Activated CD8-positive, alpha-beta memory T cell treated with anti-CD3 and anti-CD28 coated beads, Interleukin-2, amount 10 ng/mL, durations not matched to agents 7 days and 5 days (primary cell): ENCODE results near the gene DSTYK. TPM values are rescaled to one million over a fixed set of nuclear protein-coding genes. Genes with fewer than 3 reads are reported as not detected.

ENCODE experiments used
- ATAC-seq: fragments of 150-1000 bp; cut with Tn5 transposase; one replicate; pipeline ENCODE4 v1.10.0; 2021; ENCODE audit warnings: moderate library complexity
- CTCF ChIA-PET: fragments of 350-600 bp; sonication (Branson Sonifier 250); formaldehyde crosslinking; loops from one replicate; lab custom pipeline; 2021; ENCODE audit warnings: antibody characterized with exemption; lab: Charles Lee
- DNase-seq: peaks from one replicate; pipeline ENCODE4 v3.0.0-alpha.2; 2020
- H3K27ac Mint-ChIP-seq: one replicate; pipeline ENCODE4 v1.8.0; 2021; ENCODE audit warnings: mild to moderate bottlenecking, mixed read lengths
- H3K27me3 Mint-ChIP-seq: one replicate; pipeline ENCODE4 v1.8.0; 2021; ENCODE audit warnings: mixed read lengths
- H3K36me3 Mint-ChIP-seq: one replicate; pipeline ENCODE4 v1.8.0; 2021; ENCODE audit warnings: mild to moderate bottlenecking, mixed read lengths
- H3K4me1 Mint-ChIP-seq: one replicate; pipeline ENCODE4 v1.8.0; 2021; ENCODE audit warnings: mixed read lengths
- H3K4me3 Mint-ChIP-seq: one replicate; pipeline ENCODE4 v1.8.0; 2021; ENCODE audit warnings: mild to moderate bottlenecking, moderate library complexity, mixed read lengths
- H3K9me3 Mint-ChIP-seq: one replicate; pipeline ENCODE4 v1.8.0; 2022; ENCODE audit warnings: low read depth, mixed read lengths
- total RNA-seq, 2 experiments: library from RNA; stranded (reverse); gene quantifications; one replicate each; pipeline ENCODE4 v1.2.3, GENCODE V29; 2021

Gene DSTYK
- total RNA-seq, 2 experiments from 2014 or later = 8.7 to 11.6 TPM

DNA sequence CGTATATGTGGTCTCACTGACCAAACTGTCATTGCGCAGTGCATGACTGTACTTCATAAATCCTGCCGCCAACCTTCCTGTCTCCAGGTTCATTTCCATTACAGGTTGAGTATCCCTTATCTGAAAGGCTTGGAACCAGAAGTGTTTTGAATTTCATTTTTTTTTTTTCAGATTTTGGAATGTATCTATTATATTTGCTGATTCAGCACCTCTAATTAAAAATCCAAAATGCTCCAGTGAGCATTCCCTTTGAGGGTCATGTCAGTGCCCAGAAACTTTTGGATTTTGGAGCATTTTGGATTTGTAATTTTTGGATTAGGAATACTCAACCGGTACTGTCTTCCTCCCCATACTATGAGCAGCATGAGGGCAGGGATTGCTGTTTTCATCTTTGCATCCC lies 59.0 kb downstream of the DSTYK start:
- Mint-ChIP-seq H3K4me3 (no peak overlapping the region), H3K27ac (no peak overlapping the region), H3K27me3 (no peaks in the 10 kb centered on the region), H3K36me3 (peaks cover 49% of the 10 kb centered on the region), H3K4me1 (no peaks in the 10 kb centered on the region), H3K9me3 (peaks cover 16% of the 10 kb centered on the region)
- no peak for ATAC-seq
- CTCF ChIA-PET = interaction anchor here (3.3 kb wide), 1 partner anchor 11 kb away, joined by 18 read pairs; no protein-coding TSS in a partner anchor
- no peak for DNase-seq

DNA sequence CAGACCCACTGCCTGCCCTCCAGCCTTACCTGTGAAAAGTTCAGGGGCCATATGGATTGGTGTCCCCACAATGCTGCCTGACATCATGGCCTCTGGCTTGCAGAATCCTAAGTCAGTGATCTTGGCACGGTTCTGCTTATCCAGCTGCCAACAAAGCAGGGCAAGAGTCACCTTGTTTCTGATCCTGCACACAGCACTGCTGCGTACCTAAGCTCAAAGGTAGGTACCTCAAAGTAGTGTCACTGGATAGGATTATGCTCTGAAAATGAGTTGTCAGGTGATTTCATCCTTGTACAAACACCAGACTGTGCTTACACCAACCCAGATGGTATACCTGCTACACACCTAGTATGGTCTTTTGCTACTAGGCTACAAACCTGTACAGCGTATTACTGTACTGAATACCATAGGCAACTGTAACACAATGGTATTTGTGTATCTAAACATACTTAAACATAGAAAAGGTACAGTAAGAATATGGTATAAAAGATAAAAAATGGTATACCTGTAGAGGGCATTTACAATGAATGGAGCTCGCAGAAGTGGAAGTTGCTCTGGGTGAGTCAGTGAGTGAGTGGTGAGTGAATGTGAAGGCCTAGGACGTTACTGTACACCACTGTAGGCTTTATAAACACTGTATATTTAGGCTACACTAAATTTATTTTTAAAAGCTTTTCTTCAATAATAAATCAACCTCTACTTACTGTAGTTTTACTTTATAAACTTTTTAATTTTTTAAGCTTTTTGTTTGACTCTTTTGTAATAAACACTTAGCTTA lies 60.7 kb downstream of the DSTYK start:
- CTCF ChIA-PET = interaction anchor here (1.1 to 3.3 kb wide), 3 partner anchors 9 to 105 kb away, joined by 4 to 18 read pairs (median 5); no protein-coding TSS in a partner anchor
- Mint-ChIP-seq H3K36me3 (peaks cover 35% of the 10 kb centered on the region), H3K27me3 (no peaks in the 10 kb centered on the region), H3K9me3 (peaks cover 5% of the 10 kb centered on the region), H3K27ac (no peak overlapping the region), H3K4me1 (no peaks in the 10 kb centered on the region), H3K4me3 (no peak overlapping the region)
- ATAC-seq = no peak
- no peak for DNase-seq

DNA sequence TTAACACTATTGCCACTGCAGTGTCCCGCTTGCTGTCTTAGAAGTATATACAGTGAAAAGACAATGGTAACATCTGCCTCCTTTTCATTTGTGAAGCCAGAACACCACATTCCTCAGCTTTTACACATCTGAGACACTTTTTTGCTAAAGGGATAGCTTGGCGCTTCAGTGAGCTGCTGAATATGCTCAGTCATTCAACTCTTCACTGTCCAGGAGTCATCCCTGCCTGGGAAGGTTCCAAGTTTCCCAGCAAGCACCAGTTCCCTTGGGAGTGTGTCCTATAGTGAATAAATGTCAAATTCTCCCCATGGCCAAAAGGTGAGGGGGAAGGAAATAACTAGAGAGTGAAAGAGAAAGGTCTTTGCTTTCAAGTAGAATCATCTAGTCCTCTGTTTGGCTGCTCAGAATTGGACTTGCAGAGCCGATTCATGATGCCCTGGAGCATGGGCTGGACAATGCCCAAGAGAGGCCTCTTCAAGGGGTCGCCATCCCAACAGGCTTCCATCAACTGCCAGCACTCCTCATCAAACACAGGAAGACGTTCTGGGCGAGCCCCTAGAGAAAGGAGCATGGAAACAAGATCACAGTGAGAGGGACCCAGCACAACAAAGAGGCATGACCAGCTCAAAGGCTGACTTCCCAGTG lies 64.2 kb downstream of the DSTYK start:
- no peak overlapping the region for H3K27ac Mint-ChIP-seq
- peaks cover 14% of the 10 kb centered on the region for H3K36me3 Mint-ChIP-seq
- no peak for ATAC-seq
- CTCF ChIA-PET = interaction anchor here (1.6 kb wide), 1 partner anchor 86 kb away, joined by 4 read pairs; no protein-coding TSS in a partner anchor
- H3K27me3 Mint-ChIP-seq = no peaks in the 10 kb centered on the region
- no peaks in the 10 kb centered on the region for H3K9me3 Mint-ChIP-seq
- no peak overlapping the region for H3K4me3 Mint-ChIP-seq
- DNase-seq = no peak
- no peaks in the 10 kb centered on the region for H3K4me1 Mint-ChIP-seq

DNA sequence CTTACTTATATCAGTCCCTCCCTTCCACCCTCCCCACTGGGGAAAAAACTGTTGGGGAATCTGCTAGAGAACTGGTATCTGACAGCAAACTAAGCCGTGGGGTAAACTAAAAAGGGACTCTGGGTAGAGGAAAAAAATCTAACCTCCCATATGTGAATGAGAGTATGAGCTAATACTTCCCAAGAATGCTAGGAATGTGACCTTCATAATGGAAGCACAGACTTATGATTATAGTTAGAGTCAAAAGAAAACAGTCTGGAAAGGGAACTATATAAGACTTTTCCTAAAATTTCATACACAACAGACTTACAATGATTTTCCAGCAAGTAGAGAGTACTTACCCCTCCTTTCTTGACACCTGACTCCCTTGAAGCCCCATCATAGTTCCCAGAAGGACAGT lies 66.8 kb downstream of the DSTYK start:
- CTCF ChIA-PET = interaction anchor here (1.0 to 1.3 kb wide), 3 partner anchors 53 to 155 kb away, joined by 3 read pairs; no protein-coding TSS in a partner anchor
- Mint-ChIP-seq H3K36me3 (peaks cover 13% of the 10 kb centered on the region), H3K27me3 (no peaks in the 10 kb centered on the region), H3K9me3 (no peaks in the 10 kb centered on the region), H3K27ac (no peak overlapping the region), H3K4me3 (no peak overlapping the region), H3K4me1 (peaks cover 6% of the 10 kb centered on the region)
- no peak for ATAC-seq
- no peak for DNase-seq

DNA sequence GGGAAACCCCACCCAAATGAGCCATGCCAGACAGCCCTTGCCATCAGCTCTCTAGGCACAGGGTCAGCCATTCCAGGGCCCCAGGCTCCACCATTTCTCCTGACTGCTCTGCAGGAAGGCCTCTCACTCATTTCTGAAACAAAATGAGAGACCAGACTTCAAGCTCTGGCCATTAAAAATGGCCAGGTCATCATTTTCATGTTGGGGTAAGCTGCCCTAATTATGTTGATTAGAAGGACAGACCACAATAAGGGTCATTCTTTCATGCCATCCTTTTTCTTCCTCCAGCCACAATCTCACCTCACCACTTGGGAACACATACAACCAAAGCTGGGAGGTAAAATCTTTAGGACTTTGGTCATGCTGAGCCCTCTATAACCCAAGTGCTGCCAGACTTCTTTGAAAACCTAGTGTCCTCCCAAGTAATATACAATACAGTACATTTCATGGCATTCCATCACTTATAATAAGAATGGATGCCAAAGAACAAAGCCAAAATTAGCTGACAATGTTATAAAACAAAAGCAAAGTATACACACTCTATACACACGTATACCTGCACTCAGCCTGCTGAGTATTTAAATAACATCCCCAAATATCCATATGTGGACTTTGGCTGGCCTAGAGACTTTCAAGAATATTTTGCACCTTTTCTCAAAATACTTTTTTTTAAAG lies 67.3 kb downstream of the DSTYK start:
- Mint-ChIP-seq H3K9me3 (no peaks in the 10 kb centered on the region), H3K4me3 (no peak overlapping the region), H3K36me3 (peaks cover 8% of the 10 kb centered on the region), H3K27me3 (no peaks in the 10 kb centered on the region), H3K27ac (no peak overlapping the region), H3K4me1 (peaks cover 6% of the 10 kb centered on the region)
- no peak for ATAC-seq
- no peak for DNase-seq
- CTCF ChIA-PET = interaction anchor here (1.0 to 4.6 kb wide), 7 partner anchors 35 to 155 kb away, joined by 3 to 31 read pairs (median 3); no protein-coding TSS in a partner anchor

DNA sequence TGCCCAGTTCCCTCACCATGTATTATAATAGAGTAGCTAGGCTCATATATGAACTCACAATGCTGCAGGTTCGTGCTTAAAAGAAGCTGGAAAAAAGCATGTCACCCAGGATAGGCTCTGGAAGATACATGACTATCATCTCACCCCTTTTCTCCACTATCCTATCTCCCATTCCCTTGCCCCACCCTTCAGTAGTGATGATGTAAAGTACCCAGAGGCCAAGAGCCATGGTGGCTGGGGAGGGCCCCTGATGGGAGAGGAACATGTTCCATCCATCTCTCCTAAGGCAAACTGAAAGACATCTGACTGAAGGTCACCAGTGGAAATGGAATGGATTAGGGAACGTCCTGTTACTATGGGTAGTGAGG lies 69.4 kb downstream of the DSTYK start:
- no peaks in the 10 kb centered on the region for H3K27me3 Mint-ChIP-seq
- ATAC-seq (peak; percentile 21), DNase-seq (no peak)
- no peak overlapping the region for H3K27ac Mint-ChIP-seq
- CTCF ChIA-PET = interaction anchor here (0.9 to 4.6 kb wide), 28 partner anchors 9 to 165 kb away, joined by 3 to 31 read pairs (median 5); partner anchors contain the start of gene RBBP5
- H3K9me3 Mint-ChIP-seq = no peaks in the 10 kb centered on the region
- peaks cover 6% of the 10 kb centered on the region for H3K4me1 Mint-ChIP-seq
- peaks cover 2% of the 10 kb centered on the region for H3K36me3 Mint-ChIP-seq
- H3K4me3 Mint-ChIP-seq = no peak overlapping the region

DNA sequence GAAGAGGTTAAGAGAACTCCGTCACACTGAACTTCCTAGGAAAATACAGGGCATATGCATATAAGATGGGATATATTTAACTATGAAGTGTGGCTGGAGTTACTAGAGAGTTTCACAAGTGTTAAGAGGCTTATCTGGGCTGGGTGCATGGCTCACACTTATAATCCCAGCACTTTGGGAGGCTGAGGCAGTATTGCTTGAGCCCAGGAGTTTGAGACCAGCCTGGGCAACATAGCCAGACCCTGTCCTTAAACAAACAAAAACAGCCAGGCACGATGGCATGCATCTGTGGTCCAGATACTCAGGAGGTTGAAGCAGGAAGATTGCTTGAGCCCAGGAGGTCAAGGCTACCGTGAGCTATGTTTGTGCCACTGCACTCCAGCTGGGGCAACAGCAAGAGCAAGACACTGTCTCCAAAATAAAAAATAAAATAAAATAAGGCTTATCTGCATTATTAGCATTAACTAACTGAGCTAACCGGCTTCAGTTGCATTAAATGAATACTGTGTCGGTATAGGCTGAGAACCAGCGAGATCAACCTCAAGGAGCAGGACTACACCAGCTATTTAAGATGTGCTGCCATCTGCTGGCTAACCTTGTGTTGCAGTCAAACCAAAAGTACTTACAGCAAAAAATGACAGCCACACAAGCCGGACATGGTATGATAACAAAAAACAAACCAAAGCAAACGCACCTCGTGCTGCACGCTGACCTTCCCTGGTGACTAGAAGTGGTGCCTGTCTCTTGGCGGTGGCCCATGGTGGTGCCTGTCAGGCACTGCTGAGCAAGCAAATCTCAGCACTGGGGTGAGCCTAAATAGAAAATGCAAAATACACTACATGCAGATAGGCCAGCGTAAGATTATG lies 70.0 kb downstream of the DSTYK start:
- ATAC-seq = peak; percentile 92
- H3K27me3 Mint-ChIP-seq = no peaks in the 10 kb centered on the region
- no peak overlapping the region for H3K27ac Mint-ChIP-seq
- CTCF ChIA-PET = interaction anchor here (0.7 to 4.6 kb wide), 36 partner anchors 8 to 962 kb away, joined by 3 to 31 read pairs (median 4); partner anchors contain the start of gene RBBP5
- DNase-seq = peak; percentile 88
- H3K4me1 Mint-ChIP-seq = peaks cover 6% of the 10 kb centered on the region
- no peaks in the 10 kb centered on the region for H3K9me3 Mint-ChIP-seq
- no peak overlapping the region for H3K4me3 Mint-ChIP-seq
- H3K36me3 Mint-ChIP-seq = no peaks in the 10 kb centered on the region

DNA sequence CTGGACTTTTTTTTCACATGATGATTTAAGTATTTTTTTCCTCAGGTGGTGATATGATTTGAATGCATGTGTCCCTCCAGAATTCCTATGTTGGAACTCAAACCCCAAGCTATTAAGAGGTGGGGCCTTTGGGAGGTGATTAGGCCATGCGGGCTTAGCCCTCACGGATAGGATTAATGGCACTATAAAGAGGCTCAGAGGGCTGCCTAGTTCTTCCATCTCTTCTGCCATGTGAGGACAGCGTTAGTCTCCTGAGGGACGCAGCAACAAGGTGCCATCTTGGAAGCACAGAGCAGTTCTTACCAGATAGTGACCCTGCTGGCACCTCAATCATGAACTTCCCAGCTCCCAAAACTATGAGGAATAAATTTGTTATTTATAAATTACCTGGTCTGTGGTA lies 71.4 kb downstream of the DSTYK start:
- DNase-seq (no peak), ATAC-seq (no peak)
- Mint-ChIP-seq H3K4me3 (no peak overlapping the region), H3K36me3 (no peaks in the 10 kb centered on the region), H3K27me3 (no peaks in the 10 kb centered on the region), H3K27ac (no peak overlapping the region), H3K9me3 (no peaks in the 10 kb centered on the region), H3K4me1 (peaks cover 6% of the 10 kb centered on the region)
- CTCF ChIA-PET = interaction anchor here (2.0 to 4.6 kb wide), 3 partner anchors 9 to 116 kb away, joined by 11 to 31 read pairs (median 16); no protein-coding TSS in a partner anchor

DNA sequence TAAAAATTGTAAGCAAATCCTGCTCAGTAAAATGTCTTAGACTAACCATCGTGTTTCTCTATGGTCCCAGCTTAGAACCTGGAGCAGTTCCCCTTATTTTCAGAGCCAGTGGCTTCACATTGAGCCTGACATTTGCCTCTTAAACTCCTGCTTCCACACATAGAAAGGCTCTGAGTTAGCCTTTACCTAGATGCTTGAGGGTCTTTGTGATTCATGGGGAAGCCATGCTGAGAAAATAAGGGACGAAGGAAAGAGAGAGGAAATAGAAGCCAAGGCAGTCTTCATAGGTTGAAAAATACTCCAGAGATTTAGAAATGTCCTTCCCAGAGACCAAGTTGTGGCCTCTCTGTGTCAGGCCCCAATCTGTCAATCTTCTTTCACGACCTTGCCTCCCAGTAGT lies 73.6 kb downstream of the DSTYK start:
- no peak overlapping the region for H3K4me3 Mint-ChIP-seq
- ATAC-seq = no peak

DNA sequence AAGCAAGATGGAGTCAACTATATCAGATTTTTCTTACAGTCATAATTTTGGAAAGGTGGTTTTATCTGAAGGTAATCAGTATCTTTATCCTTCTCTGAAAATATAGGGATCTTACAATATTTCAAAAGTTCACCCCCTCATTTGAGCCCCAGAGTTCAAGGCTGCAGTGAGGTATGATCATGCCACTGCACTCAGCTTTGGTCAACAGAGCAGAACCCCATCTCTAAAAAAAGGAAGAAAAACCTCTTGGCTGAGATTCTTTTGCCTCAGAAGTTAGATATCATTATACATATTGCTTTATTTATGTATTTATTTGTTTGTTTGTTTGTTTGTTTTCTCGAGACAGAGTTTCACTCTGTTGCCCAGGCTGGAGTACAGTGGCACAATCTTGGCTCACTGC lies 78.2 kb downstream of the DSTYK start:
- CTCF ChIA-PET = interaction anchor here (1.2 kb wide), 1 partner anchor 8 kb away, joined by 4 read pairs; no protein-coding TSS in a partner anchor
- Mint-ChIP-seq H3K36me3 (no peaks in the 10 kb centered on the region), H3K27ac (no peak overlapping the region), H3K4me1 (no peaks in the 10 kb centered on the region), H3K4me3 (no peak overlapping the region), H3K27me3 (no peaks in the 10 kb centered on the region), H3K9me3 (no peaks in the 10 kb centered on the region)
- ATAC-seq (no peak), DNase-seq (no peak)

More for the DNA sequence above, 73.6 kb downstream of the DSTYK start:
- Mint-ChIP-seq H3K4me1 (peaks cover 6% of the 10 kb centered on the region), H3K27me3 (no peaks in the 10 kb centered on the region), H3K27ac (no peak overlapping the region), H3K9me3 (no peaks in the 10 kb centered on the region), H3K36me3 (no peaks in the 10 kb centered on the region)
- CTCF ChIA-PET = no interaction called here
- DNase-seq = no peak

DNA sequence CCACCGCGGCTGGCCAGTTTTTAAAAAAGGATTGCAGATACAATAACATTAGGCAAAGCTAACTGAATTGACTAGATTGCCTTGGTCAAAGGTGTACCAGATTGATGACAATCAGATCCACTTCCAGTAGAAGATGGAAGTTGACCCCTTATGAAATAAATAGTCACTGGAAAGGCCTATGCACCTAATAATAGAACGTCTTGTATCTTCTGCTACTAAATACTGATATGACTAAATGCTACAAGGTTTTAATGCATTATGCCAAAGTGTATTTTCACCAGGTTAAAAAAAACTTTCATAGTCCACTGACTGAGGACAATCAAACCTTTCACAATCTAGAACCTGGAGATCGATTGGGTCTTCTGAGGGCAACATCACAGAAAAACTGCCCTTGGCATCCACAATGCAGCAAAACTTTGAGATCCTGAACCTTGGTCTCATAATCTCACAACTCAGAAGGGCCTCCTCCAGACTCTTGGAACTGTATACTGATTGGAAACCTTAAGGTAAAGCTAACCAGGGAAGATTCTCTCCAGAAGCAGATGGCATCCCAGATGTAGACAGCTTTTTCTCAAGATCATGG lies 82.0 kb downstream of the DSTYK start:
- no peaks in the 10 kb centered on the region for H3K36me3 Mint-ChIP-seq
- no peaks in the 10 kb centered on the region for H3K4me1 Mint-ChIP-seq
- no peaks in the 10 kb centered on the region for H3K27me3 Mint-ChIP-seq
- H3K4me3 Mint-ChIP-seq = no peak overlapping the region
- H3K9me3 Mint-ChIP-seq = no peaks in the 10 kb centered on the region
- H3K27ac Mint-ChIP-seq = no peak overlapping the region
- no peak for DNase-seq
- CTCF ChIA-PET = interaction anchor here (0.6 to 1.0 kb wide), 2 partner anchors 39 to 45 kb away, joined by 3 read pairs; partner anchors contain the start of gene TMEM81
- no peak for ATAC-seq

DNA sequence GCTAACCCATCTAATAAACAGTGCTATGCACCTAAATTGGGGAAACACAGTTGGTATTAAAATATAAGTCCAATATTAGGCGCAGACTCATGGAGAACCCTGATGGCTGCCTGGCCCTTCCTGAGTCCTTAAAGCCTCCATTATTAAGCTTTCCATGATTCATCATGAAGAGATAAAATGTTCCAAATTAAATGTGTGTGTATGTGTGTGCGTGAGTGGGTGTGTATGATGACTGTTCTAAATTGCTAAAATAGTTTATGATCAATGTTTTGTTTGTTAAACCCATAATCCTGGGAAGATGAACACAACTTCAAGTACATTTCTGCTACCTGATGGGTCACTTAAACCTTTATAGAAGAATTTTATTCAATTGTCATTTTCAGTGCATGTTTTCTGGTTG lies 83.5 kb downstream of the DSTYK start:
- H3K27me3 Mint-ChIP-seq = no peaks in the 10 kb centered on the region
- DNase-seq (no peak), ATAC-seq (no peak)
- H3K36me3 Mint-ChIP-seq = no peaks in the 10 kb centered on the region
- peaks cover 2% of the 10 kb centered on the region for H3K4me1 Mint-ChIP-seq
- CTCF ChIA-PET = no interaction called here
- no peak overlapping the region for H3K27ac Mint-ChIP-seq
- H3K9me3 Mint-ChIP-seq = no peaks in the 10 kb centered on the region
- no peak overlapping the region for H3K4me3 Mint-ChIP-seq
